Loucy (cell line): Measurements from ENCODE around the gene PAQR3.

Source experiments
- EZH2phosphoT487 ChIP-seq: fragments of 200-600 bp; IDR thresholded peaks from 2 replicates; pipeline ENCODE4 v1.6.1; 2018; ENCODE audit warnings: antibody characterized with exemption, mild to moderate bottlenecking, moderate library complexity, borderline replicate concordance
- TF ChIP-seq, protein P1 (sequence below): fragments of 200-600 bp; sonication (generic); conservative IDR thresholded peaks from 2 replicates; pipeline ENCODE4 v1.5.1; 2014; ENCODE audit warnings: mild to moderate bottlenecking, antibody characterized with exemption, low read length

DNA sequence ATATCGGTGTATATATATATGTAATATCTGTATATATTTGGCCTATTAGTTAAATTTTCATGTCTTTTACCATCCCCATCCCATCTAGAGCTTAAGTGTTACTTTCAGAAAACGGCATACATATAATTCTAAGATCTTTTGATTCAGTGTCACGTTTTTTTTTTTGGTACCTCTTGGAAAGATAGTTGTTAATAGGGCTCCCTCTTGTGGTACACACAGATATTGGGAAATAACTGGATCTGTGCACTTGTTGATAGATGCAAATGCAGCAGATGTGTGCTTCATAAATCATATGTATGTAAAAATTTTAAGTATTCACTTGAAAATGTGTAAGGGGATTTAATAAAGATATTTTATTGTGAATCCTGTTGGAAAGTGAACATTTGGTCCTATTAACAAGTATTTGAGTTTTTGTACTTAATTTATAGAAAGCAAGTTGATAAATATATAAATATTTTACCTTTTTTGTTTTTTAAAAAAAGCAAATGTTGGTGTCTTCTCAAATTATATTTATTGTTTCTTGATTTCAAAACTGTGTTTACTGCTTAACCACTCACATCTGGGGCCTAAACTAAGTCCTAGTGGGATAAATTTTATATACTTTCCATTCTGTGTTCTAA, 74.7 kb downstream of the PAQR3 start:
- TF ChIP-seq, protein P1, sequence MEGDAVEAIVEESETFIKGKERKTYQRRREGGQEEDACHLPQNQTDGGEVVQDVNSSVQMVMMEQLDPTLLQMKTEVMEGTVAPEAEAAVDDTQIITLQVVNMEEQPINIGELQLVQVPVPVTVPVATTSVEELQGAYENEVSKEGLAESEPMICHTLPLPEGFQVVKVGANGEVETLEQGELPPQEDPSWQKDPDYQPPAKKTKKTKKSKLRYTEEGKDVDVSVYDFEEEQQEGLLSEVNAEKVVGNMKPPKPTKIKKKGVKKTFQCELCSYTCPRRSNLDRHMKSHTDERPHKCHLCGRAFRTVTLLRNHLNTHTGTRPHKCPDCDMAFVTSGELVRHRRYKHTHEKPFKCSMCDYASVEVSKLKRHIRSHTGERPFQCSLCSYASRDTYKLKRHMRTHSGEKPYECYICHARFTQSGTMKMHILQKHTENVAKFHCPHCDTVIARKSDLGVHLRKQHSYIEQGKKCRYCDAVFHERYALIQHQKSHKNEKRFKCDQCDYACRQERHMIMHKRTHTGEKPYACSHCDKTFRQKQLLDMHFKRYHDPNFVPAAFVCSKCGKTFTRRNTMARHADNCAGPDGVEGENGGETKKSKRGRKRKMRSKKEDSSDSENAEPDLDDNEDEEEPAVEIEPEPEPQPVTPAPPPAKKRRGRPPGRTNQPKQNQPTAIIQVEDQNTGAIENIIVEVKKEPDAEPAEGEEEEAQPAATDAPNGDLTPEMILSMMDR: peak; percentile 84
- no peak for TF ChIP-seq EZH2phosphoT487
